WTC11 (cell line): ENCODE data around the gene QSOX2.

ENCODE experiments used
- CREM ChIP-seq: sonication (generic); formaldehyde crosslinking; IDR thresholded peaks from 2 replicates; pipeline ENCODE4 v1.8.1; 2022; ENCODE audit warnings: mild to moderate bottlenecking, missing genetic modification reagents, moderate library complexity
- ETV6 ChIP-seq: sonication (generic); formaldehyde crosslinking; IDR thresholded peaks from 2 replicates; pipeline ENCODE4 v1.8.1; 2022; ENCODE audit warnings: mild to moderate bottlenecking, missing genetic modification reagents
- FOXK1 ChIP-seq: sonication (generic); formaldehyde crosslinking; IDR thresholded peaks from 2 replicates; pipeline ENCODE4 v1.8.0; 2022; ENCODE audit warnings: mild to moderate bottlenecking, moderate library complexity, missing genetic modification reagents
- KAT7 ChIP-seq: sonication (generic); formaldehyde crosslinking; IDR thresholded peaks from 2 replicates; pipeline ENCODE4 v1.8.1; 2023; ENCODE audit warnings: missing genetic modification reagents, mild to moderate bottlenecking, borderline replicate concordance
- MXD4 ChIP-seq: fragments of 250-450 bp; sonication (Bioruptor Pico); IDR thresholded peaks from 2 replicates; pipeline ENCODE4 v1.8.0; 2021; ENCODE audit warnings: mild to moderate bottlenecking, moderate library complexity, borderline replicate concordance
- TP53 ChIP-seq: sonication (generic); formaldehyde crosslinking; IDR thresholded peaks from 2 replicates; pipeline ENCODE4 v1.8.1; 2023; ENCODE audit warnings: mild to moderate bottlenecking, missing genetic modification reagents
- ZBTB21 ChIP-seq: sonication (generic); formaldehyde crosslinking; IDR thresholded peaks from 2 replicates; pipeline ENCODE4 v1.8.1; 2023; ENCODE audit warnings: mild to moderate bottlenecking, missing genetic modification reagents, borderline replicate concordance
- ZNF121 ChIP-seq: sonication (generic); formaldehyde crosslinking; IDR thresholded peaks from 2 replicates; pipeline ENCODE4 v1.8.0; 2023; ENCODE audit warnings: missing genetic modification reagents
- ZNF263 ChIP-seq: sonication (generic); formaldehyde crosslinking; IDR thresholded peaks from 2 replicates; pipeline ENCODE4 v1.8.1; 2022; ENCODE audit warnings: low read depth, mild to moderate bottlenecking, moderate library complexity, missing genetic modification reagents
- ZNF423 ChIP-seq: fragments of 250-450 bp; sonication (Bioruptor Pico); IDR thresholded peaks from 2 replicates; pipeline ENCODE4 v2.1.2; 2022; ENCODE audit warnings: mild to moderate bottlenecking, moderate library complexity
- TF ChIP-seq, protein P1 (sequence below): fragments of 200-600 bp; IDR thresholded peaks from 2 replicates; pipeline ENCODE4 v1.8.0; 2022; ENCODE audit warnings: antibody characterized with exemption
- TF ChIP-seq, protein P2 (sequence below): sonication (generic); formaldehyde crosslinking; conservative IDR thresholded peaks from 2 replicates; pipeline ENCODE4 v1.8.1; 2023; ENCODE audit warnings: mild to moderate bottlenecking, low read depth, missing genetic modification reagents, moderate library complexity
- TF ChIP-seq, protein P3 (sequence below): sonication (generic); formaldehyde crosslinking; IDR thresholded peaks from 2 replicates; pipeline ENCODE4 v1.8.0; 2022; ENCODE audit warnings: mild to moderate bottlenecking, missing genetic modification reagents

GRCh38 chr9:136292591-136293448 is 47.2 kb upstream of the QSOX2 start:
- TF ChIP-seq, protein P1, sequence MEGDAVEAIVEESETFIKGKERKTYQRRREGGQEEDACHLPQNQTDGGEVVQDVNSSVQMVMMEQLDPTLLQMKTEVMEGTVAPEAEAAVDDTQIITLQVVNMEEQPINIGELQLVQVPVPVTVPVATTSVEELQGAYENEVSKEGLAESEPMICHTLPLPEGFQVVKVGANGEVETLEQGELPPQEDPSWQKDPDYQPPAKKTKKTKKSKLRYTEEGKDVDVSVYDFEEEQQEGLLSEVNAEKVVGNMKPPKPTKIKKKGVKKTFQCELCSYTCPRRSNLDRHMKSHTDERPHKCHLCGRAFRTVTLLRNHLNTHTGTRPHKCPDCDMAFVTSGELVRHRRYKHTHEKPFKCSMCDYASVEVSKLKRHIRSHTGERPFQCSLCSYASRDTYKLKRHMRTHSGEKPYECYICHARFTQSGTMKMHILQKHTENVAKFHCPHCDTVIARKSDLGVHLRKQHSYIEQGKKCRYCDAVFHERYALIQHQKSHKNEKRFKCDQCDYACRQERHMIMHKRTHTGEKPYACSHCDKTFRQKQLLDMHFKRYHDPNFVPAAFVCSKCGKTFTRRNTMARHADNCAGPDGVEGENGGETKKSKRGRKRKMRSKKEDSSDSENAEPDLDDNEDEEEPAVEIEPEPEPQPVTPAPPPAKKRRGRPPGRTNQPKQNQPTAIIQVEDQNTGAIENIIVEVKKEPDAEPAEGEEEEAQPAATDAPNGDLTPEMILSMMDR: no peak
- TF ChIP-seq ZNF263 (CRISPR knock-in tag) (no peak), KAT7 (no peak), FOXK1 (CRISPR knock-in tag) (no peak), ZBTB21 (CRISPR knock-in tag) (no peak), ETV6 (CRISPR knock-in tag) (no peak), TP53 (CRISPR knock-in tag) (no peak), ZNF121 (no peak), MXD4 (no peak), CREM (CRISPR knock-in tag) (no peak), ZNF423 (CRISPR knock-in tag) (no peak)
- TF ChIP-seq, protein P2, sequence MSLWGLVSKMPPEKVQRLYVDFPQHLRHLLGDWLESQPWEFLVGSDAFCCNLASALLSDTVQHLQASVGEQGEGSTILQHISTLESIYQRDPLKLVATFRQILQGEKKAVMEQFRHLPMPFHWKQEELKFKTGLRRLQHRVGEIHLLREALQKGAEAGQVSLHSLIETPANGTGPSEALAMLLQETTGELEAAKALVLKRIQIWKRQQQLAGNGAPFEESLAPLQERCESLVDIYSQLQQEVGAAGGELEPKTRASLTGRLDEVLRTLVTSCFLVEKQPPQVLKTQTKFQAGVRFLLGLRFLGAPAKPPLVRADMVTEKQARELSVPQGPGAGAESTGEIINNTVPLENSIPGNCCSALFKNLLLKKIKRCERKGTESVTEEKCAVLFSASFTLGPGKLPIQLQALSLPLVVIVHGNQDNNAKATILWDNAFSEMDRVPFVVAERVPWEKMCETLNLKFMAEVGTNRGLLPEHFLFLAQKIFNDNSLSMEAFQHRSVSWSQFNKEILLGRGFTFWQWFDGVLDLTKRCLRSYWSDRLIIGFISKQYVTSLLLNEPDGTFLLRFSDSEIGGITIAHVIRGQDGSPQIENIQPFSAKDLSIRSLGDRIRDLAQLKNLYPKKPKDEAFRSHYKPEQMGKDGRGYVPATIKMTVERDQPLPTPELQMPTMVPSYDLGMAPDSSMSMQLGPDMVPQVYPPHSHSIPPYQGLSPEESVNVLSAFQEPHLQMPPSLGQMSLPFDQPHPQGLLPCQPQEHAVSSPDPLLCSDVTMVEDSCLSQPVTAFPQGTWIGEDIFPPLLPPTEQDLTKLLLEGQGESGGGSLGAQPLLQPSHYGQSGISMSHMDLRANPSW (CRISPR knock-in tag): no peak
- TF ChIP-seq, protein P3, sequence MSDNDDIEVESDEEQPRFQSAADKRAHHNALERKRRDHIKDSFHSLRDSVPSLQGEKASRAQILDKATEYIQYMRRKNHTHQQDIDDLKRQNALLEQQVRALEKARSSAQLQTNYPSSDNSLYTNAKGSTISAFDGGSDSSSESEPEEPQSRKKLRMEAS (CRISPR knock-in tag): no peak
